ENCODE measurements around the gene CCDC186. TPM values are rescaled to one million over a fixed set of nuclear protein-coding genes. Genes with fewer than 3 reads are reported as not detected.

Gene CCDC186
- 5.9 TPM for total RNA-seq

- peak; percentile 90 to 97 (median 96) for DNase-seq (ENCODE audit: low read depth in 2 of 3, low spot score in 2 of 3)
Observed at GRCh38 chr10:114173921-114174694, at the start of gene CCDC186. TSS of gene CCDC186 (minus strand) at chr10:114174203. CDS start at chr10:114163268, 10,935 bp downstream.

- DNase-seq (ENCODE audit: low read depth in 2 of 3, low spot score in 2 of 3): no peak
Observed at GRCh38 chr10:114223066-114223465, 49.1 kb upstream of the CCDC186 start.

DNA sequence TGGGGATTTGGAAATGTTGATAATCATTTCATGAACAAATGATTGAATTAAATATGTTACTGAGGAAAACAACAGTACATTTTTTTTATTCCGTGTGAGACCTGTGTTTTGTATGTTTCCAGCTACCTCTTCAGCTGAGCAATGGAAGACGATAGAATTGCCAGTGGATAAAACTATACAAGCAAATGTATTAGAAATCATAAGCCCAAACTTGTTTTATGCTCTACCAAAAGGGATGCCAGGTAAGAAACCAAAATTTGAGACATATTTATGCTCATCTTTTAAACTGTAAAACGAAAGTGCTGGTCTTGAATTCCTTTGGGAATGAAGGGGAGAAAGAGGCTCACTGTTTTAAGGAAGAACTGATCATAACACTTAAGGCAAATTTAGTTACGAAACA lies 47.2 kb upstream of the CCDC186 start:
- no peak for DNase-seq (ENCODE audit: low read depth in 2 of 3, low spot score in 2 of 3)

DNA sequence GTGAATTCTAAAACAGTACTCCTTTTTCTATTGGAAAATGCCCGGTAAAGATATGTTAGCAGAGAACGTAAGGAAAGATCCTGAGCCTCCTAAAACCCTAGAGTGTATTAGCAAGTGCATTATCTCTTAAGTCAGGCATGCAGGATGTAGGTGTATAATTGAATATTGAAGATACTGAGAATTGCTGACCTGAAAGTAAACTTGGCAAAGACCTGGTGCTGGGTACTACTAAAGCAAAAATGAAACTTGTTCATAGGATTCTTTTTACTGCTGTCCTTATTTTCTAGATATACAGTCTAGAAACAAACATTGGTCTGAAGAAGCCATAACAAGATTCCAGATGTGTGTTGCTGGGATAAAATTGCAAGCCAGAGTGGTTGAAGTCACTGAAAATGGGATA lies 46.3 kb upstream of the CCDC186 start:
- no peak for DNase-seq (ENCODE audit: low read depth in 2 of 3, low spot score in 2 of 3)

GRCh38 chr10:114215033-114215432 lies 41.0 kb upstream of the CCDC186 start:
- no peak for DNase-seq (ENCODE audit: low read depth in 2 of 3, low spot score in 2 of 3)

DNA sequence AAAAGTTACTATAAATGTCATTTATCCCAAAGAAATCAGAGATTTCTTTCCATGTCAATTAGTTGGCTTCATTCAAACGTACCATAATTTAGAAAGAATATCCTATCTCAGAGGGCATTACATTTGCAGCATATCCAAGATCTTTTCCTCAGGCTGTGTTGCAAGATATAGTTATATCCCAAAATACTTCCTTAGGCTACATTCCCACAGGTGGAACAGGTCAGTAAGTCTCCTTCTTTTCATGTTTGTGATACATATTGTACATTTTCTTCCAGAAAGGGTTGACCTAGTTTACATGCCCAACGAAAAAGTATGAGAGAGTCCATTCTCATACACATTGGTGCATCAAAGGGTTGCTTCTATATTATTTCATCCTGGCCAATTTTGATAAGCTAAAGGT lies 38.1 kb upstream of the CCDC186 start:
- no peak for DNase-seq (ENCODE audit: low read depth in 2 of 3, low spot score in 2 of 3)

DNA sequence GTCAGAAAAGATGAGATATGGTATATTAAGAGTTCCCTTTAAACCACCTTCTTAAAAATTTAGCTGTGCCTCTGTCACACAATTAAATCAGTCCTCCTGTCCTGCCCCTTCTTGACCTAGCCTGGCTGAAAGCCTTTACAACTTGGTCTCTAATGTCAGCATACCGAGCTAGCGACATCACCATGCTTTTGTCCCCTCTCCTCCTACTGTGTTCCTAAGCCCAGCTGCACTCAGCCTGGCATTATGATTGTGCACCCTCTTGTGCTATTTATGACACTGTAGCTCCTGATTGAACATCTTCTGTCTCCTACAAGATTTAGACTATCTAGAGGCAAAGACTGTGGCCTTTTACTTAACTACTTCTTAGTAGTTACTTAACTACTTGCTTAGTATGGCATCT lies 34.3 kb upstream of the CCDC186 start:
- no peak for DNase-seq (ENCODE audit: low read depth in 2 of 3, low spot score in 2 of 3)

- no peak for DNase-seq (ENCODE audit: low read depth in 2 of 3, low spot score in 2 of 3)
Observed at GRCh38 chr10:114207349-114207748, 33.3 kb upstream of the CCDC186 start.

- no peak for DNase-seq (ENCODE audit: low read depth in 2 of 3, low spot score in 2 of 3)
Observed at GRCh38 chr10:114206902-114207301, 32.9 kb upstream of the CCDC186 start.

GRCh38 chr10:114202812-114203211 lies 28.8 kb upstream of the CCDC186 start:
- DNase-seq (ENCODE audit: low read depth in 2 of 3, low spot score in 2 of 3): no peak

- no peak for DNase-seq (ENCODE audit: low read depth in 2 of 3, low spot score in 2 of 3)
Observed at GRCh38 chr10:114199239-114199638, 25.2 kb upstream of the CCDC186 start.

DNA sequence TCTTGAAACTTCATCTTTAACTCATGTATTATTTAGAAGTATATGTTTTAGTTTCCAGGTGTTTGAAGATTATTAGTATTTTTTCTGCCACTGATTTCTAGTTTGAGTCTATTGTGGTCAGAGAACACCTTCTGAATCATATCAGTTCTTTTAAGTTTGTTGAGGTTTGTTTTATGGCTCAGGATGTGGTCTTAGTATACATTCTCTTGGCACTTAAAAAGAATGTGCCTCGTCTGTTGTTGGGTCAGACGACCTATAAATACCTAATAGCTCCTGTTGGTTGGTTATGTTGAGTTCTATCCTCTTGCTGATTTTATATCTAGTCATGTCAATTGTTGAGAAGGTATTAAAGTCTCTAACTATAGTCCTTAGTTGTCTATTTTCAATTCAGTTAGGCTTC lies 21.1 kb upstream of the CCDC186 start:
- no peak for DNase-seq (ENCODE audit: low read depth in 2 of 3, low spot score in 2 of 3)

GRCh38 chr10:114189700-114190099 lies 15.7 kb upstream of the CCDC186 start:
- no peak for DNase-seq (ENCODE audit: low read depth in 2 of 3, low spot score in 2 of 3)

- no peak for DNase-seq (ENCODE audit: low read depth in 2 of 3, low spot score in 2 of 3)
Observed at GRCh38 chr10:114188900-114189299, 14.9 kb upstream of the CCDC186 start.

DNA sequence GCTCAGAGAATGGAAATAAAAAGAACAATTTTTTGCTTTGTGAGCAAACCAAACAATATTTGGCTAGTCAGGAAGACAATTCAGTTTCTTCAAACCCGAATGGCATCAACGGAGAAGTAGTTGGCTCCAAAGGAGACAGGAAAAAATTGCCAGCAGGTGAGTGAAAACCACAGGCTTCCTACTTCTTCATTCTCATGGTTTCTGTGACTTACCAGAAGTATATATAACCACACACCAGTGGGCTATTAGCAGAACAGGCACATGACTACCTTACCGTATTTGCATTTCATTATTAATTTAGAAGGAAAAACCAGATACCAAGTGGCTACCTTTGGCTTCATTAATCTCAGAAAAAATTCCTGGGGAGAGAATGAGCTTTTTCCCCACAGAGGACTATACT lies 14.0 kb upstream of the CCDC186 start:
- DNase-seq (ENCODE audit: low read depth in 2 of 3, low spot score in 2 of 3): peak in 1 of 3 donors; percentile 24

- no peak for DNase-seq (ENCODE audit: low read depth in 2 of 3, low spot score in 2 of 3)
Observed at GRCh38 chr10:114184276-114184675, 10.3 kb upstream of the CCDC186 start.

- DNase-seq (ENCODE audit: low read depth in 2 of 3, low spot score in 2 of 3): no peak
Observed at GRCh38 chr10:114183563-114183962, 9.6 kb upstream of the CCDC186 start.

DNA sequence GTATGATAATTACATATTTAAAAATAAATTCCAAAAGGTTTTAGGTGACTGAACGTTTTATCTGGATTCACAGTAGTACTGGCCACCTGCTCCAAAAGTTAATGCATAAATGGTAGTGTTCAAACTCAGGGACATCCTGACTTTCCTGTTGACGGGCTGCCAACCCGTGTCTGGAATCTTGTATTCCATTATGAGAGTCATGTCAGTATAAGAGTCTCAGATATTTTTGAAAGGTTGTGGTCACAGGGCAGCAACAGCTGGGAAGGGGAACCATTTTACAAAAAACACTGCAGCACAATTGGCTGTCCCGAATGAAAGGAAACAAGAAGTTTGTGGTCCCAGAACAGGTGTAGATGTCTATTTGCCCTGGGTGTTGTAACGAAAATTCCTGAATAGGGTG lies 8.0 kb upstream of the CCDC186 start:
- peak in 1 of 3 donors; percentile 24 for DNase-seq (ENCODE audit: low read depth in 2 of 3, low spot score in 2 of 3)

DNA sequence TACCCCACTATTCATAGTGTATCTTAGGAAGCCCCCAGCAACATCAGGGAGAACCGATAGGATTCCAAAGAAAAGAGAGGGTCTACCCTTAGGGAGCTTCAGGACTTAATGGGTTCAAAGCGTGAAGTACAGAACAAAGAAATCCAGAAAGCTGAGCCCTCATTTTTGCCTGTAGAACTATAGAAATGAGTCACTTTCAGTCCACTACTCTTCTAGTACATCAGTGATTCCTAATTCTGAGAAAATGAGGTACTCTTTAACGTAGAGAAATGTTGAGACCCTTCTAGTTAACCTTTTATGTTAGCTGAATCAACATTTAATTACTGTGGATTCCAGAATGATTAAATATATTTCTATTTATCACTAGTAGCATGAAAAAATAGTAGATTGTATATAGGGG lies 6.9 kb upstream of the CCDC186 start:
- no peak for DNase-seq (ENCODE audit: low read depth in 2 of 3, low spot score in 2 of 3)

DNA sequence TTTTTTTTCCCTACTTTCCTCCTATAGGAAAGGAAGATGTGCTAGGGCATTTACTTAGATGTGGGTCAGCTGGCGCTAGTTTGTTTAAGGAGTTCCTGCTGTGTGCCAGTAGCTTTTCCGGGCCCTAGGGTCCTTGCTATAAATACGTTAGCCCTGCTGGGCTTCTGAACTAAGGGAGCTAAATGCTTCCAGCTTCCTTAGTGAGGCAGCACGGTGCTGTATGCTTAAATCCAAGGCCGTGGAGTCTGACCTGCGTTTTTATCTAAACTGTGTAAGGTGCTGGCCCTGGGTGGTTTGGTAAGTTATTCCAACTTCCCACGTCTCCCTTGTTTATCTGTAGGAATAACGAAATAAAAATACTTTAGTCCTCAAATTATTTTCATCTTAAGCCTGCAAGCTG lies 5.7 kb upstream of the CCDC186 start:
- no peak for DNase-seq (ENCODE audit: low read depth in 2 of 3, low spot score in 2 of 3)

- DNase-seq (ENCODE audit: low read depth in 2 of 3, low spot score in 2 of 3): peak in 1 of 3 donors; percentile 7
Observed at GRCh38 chr10:114179148-114179547, 5.1 kb upstream of the CCDC186 start, which contains the start of gene TDRD1. TSS of gene TDRD1 (plus strand) at chr10:114179353. CDS start at chr10:114187832, 8,479 bp downstream.

DNA sequence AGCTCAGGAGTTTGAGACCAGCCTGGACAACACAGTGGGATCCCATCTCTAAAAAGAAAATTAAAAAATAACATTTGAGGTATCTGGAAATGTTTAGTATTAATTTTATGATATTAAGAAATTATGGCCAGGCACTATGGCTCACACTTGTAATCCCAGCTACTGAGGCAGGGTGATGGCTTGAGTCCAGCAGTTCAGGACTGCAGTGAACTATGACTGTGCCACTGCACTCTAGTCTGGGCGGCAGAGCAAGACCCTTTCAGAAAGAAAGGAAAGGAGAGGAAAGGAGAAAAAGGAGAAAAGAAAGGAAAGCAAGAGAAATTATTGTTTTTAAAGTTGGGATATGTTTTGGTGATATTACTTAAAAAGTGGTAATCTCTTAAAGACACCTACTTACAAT lies 2.5 kb upstream of the CCDC186 start:
- no peak for DNase-seq (ENCODE audit: low read depth in 2 of 3, low spot score in 2 of 3)

DNA sequence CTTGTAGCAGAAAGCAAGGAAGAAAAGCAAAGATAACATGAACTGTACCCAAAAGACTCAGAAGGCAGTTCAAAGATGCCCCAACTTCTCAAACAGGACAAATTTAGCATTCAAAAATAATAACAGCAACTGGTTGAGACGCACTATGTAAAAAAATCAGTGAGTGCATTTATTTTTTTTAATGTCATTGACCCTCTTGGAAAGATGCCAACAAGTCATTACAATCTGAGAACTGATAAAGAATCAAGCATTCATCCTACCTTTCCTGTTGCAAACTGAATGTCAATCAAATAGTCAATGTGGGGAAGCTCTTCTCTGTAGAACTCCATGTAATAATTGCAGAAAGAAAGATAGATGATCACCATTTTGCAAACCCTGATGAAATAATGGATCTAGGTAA lies 1.7 kb upstream of the CCDC186 start:
- no peak for DNase-seq (ENCODE audit: low read depth in 2 of 3, low spot score in 2 of 3)
